H9 (cell line): ENCODE data around the gene DRGX. TPM values are rescaled to one million over a fixed set of nuclear protein-coding genes. Genes with fewer than 3 reads are reported as not detected.

Source experiments
- DNase-seq: peaks from one replicate; pipeline ENCODE4 v3.0.0-alpha.2; 2017
- H2AFZ ChIP-seq: one replicate; pipeline ENCODE4 v1.6.1; 2013; ENCODE audit warnings: mild to moderate bottlenecking, low read length, control low read depth, moderate library complexity
- H2AK5ac ChIP-seq: 2 replicates; pipeline ENCODE4 v1.6.1; 2013; ENCODE audit warnings: low read length, control low read depth, mixed read lengths; ENCODE audit not compliant: insufficient read length
- H2BK120ac ChIP-seq: one replicate; pipeline ENCODE4 v1.6.1; 2013; ENCODE audit warnings: low read depth, mild to moderate bottlenecking, low read length, control low read depth, inconsistent platforms; ENCODE audit not compliant: poor library complexity, severe bottlenecking
- H2BK12ac ChIP-seq: 2 replicates; pipeline ENCODE4 v1.6.1; 2013; ENCODE audit warnings: low read length, control low read depth, mixed read lengths, low read depth; ENCODE audit not compliant: insufficient read length
- H2BK15ac ChIP-seq: 2 replicates; pipeline ENCODE4 v1.6.1; 2013; ENCODE audit warnings: low read depth, low read length, control low read depth
- H2BK20ac ChIP-seq: one replicate; pipeline ENCODE4 v1.6.1; 2013; ENCODE audit warnings: low read depth, mild to moderate bottlenecking, low read length, control low read depth, inconsistent platforms; ENCODE audit not compliant: poor library complexity, severe bottlenecking
- H2BK5ac ChIP-seq: 2 replicates; pipeline ENCODE4 v1.6.1; 2013; ENCODE audit warnings: low read length, control low read depth, mixed read lengths; ENCODE audit not compliant: insufficient read length
- H3K14ac ChIP-seq: 2 replicates; pipeline ENCODE4 v1.6.1; 2013; ENCODE audit warnings: low read length, control low read depth; ENCODE audit not compliant: insufficient read depth
- H3K18ac ChIP-seq: 2 replicates; pipeline ENCODE4 v1.6.1; 2013; ENCODE audit warnings: low read depth, mild to moderate bottlenecking, mixed read lengths, low read length, control low read depth; ENCODE audit not compliant: insufficient read length
- H3K23ac ChIP-seq: 2 replicates; pipeline ENCODE4 v1.6.1; 2013; ENCODE audit warnings: low read length, control low read depth, mixed read lengths, low read depth; ENCODE audit not compliant: insufficient read length
- H3K23me2 ChIP-seq: 2 replicates; pipeline ENCODE4 v1.6.1; 2013; ENCODE audit warnings: low read depth, mild to moderate bottlenecking, mixed read lengths, low read length, control low read depth; ENCODE audit not compliant: insufficient read length, poor library complexity, severe bottlenecking
- H3K27ac ChIP-seq: 2 replicates; pipeline ENCODE4 v1.5.1; 2013; ENCODE audit warnings: low read length, control low read depth, mixed read lengths, low read depth; ENCODE audit not compliant: insufficient read length
- H3K27me3 ChIP-seq: 2 replicates; pipeline ENCODE4 v1.6.1; 2013; ENCODE audit warnings: low read length, control low read depth, inconsistent platforms; ENCODE audit not compliant: insufficient read depth
- H3K4ac ChIP-seq: 2 replicates; pipeline ENCODE4 v1.6.1; 2013; ENCODE audit warnings: low read depth, mild to moderate bottlenecking, control low read depth, inconsistent platforms, low read length, moderate library complexity
- H3K4me1 ChIP-seq: 2 replicates; pipeline ENCODE4 v1.6.1; 2013; ENCODE audit warnings: low read length, control low read depth, inconsistent platforms; ENCODE audit not compliant: insufficient read depth
- H3K4me2 ChIP-seq: 2 replicates; pipeline ENCODE4 v1.6.1; 2013; ENCODE audit warnings: low read length, control low read depth, mixed read lengths; ENCODE audit not compliant: insufficient read length, insufficient read depth
- H3K56ac ChIP-seq: 2 replicates; pipeline ENCODE4 v1.6.1; 2013; ENCODE audit warnings: low read depth, mild to moderate bottlenecking, mixed read lengths, low read length, control low read depth; ENCODE audit not compliant: insufficient read length
- H3K79me1 ChIP-seq: 2 replicates; pipeline ENCODE4 v1.6.1; 2013; ENCODE audit warnings: low read depth, mild to moderate bottlenecking, moderate library complexity, low read length, control low read depth, inconsistent platforms; ENCODE audit not compliant: insufficient read depth, poor library complexity, severe bottlenecking
- H3K79me2 ChIP-seq: 2 replicates; pipeline ENCODE4 v1.6.1; 2013; ENCODE audit warnings: low read length, control low read depth, inconsistent platforms; ENCODE audit not compliant: insufficient read depth
- H3K9ac ChIP-seq: 2 replicates; pipeline ENCODE4 v1.6.1; 2013; ENCODE audit warnings: low read length, control low read depth, mixed read lengths; ENCODE audit not compliant: insufficient read length; ENCODE audit errors: extremely low read depth
- H3K9me3 ChIP-seq: one replicate; pipeline ENCODE4 v1.6.1; 2013; ENCODE audit warnings: low read depth, low read length, inconsistent platforms; ENCODE audit not compliant: control insufficient read depth
- H3T11ph ChIP-seq: one replicate; pipeline ENCODE4 v1.6.1; 2013; ENCODE audit warnings: mild to moderate bottlenecking, low read length, control low read depth, inconsistent platforms
- H4K20me1 ChIP-seq: one replicate; pipeline ENCODE4 v1.6.1; 2013; ENCODE audit not compliant: control insufficient read depth, insufficient read length, insufficient read depth
- H4K5ac ChIP-seq: 2 replicates; pipeline ENCODE4 v1.6.1; 2013; ENCODE audit warnings: low read depth, mild to moderate bottlenecking, mixed read lengths, low read length, control low read depth; ENCODE audit not compliant: insufficient read length
- H4K8ac ChIP-seq: replicated peaks from 2 replicates; pipeline ENCODE4 v1.6.1; 2013; ENCODE audit warnings: low read length, control low read depth, mixed read lengths, low read depth; ENCODE audit not compliant: insufficient read length
- H4K91ac ChIP-seq: 2 replicates; pipeline ENCODE4 v1.6.1; 2013; ENCODE audit warnings: low read depth, mild to moderate bottlenecking, moderate library complexity, mixed read lengths, low read length, control low read depth; ENCODE audit not compliant: insufficient read length
- H3K27ac Mint-ChIP-seq, 3 experiments: 2 replicates in 2 of 3; 3 replicates in 1 of 3; pipeline ENCODE4 v1.8.0; 2020 to 2021; ENCODE audit warnings: mixed read lengths in 3 of 3, mild to moderate bottlenecking in 1 of 3, moderate library complexity in 1 of 3
- H3K27me3 Mint-ChIP-seq: 2 replicates; pipeline ENCODE4 v1.8.0; 2021; ENCODE audit warnings: low read depth, mild to moderate bottlenecking, moderate library complexity, mixed read lengths
- H3K36me3 Mint-ChIP-seq, 3 experiments: 2 replicates in 2 of 3; 3 replicates in 1 of 3; pipeline ENCODE4 v1.8.0; 2020 to 2021; ENCODE audit warnings: low read depth in 3 of 3, mixed read lengths in 3 of 3; ENCODE audit not compliant: insufficient read depth in 1 of 3
- H3K4me1 Mint-ChIP-seq, 2 experiments: 2 replicates each; pipeline ENCODE4 v1.8.0; 2020; ENCODE audit warnings: mixed read lengths in 2 of 2
- H3K4me3 Mint-ChIP-seq, 2 experiments: 2 replicates in 1 of 2; 3 replicates in 1 of 2; pipeline ENCODE4 v1.8.0; 2020 to 2021; ENCODE audit warnings: mild to moderate bottlenecking in 2 of 2, mixed read lengths in 2 of 2, moderate library complexity in 1 of 2
- H3K9me3 Mint-ChIP-seq, 2 experiments: 2 replicates in 1 of 2; 3 replicates in 1 of 2; pipeline ENCODE4 v1.8.0; 2020; ENCODE audit warnings: mild to moderate bottlenecking in 2 of 2, mixed read lengths in 2 of 2, moderate library complexity in 1 of 2
- WGBS: extraction: QIAGEN DNeasy Blood & Tissue Kit; methylation state at CpG from one replicate; pipeline ENCODE4 v1.1.7; 2013; ENCODE audit warnings: missing lambda C conversion rate, low lambda C conversion rate, mixed read lengths; ENCODE audit not compliant: insufficient read length; ENCODE audit errors: extremely low coverage; 5-methylcytosine and 5-hydroxymethylcytosine counted together
- long read RNA-seq: library from polyadenylated mRNA; unstranded; transcript quantifications from one replicate; pipeline ENCODE4 v2.0.0, GENCODE V29; 2020
- total RNA-seq: library from RNA; stranded (reverse); gene quantifications from 2 replicates; pipeline ENCODE4 v1.2.1, GENCODE V29; 2021
- TF ChIP-seq, protein P1 (sequence below): fragments of 200-600 bp; sonication (generic); conservative IDR thresholded peaks from 3 replicates; pipeline ENCODE4 v1.8.0; 2021; ENCODE audit warnings: antibody characterized with exemption, mild to moderate bottlenecking

Gene DRGX
- not detected in 2 replicates for total RNA-seq
- long read RNA-seq, partial matches to known transcripts: 0 of 1 reads
- long read RNA-seq, other reads (novel, unspliced or antisense): 1 of 1 reads

- no peaks in the 10 kb centered on the region for H3K4me1 ChIP-seq
- TF ChIP-seq, protein P1, sequence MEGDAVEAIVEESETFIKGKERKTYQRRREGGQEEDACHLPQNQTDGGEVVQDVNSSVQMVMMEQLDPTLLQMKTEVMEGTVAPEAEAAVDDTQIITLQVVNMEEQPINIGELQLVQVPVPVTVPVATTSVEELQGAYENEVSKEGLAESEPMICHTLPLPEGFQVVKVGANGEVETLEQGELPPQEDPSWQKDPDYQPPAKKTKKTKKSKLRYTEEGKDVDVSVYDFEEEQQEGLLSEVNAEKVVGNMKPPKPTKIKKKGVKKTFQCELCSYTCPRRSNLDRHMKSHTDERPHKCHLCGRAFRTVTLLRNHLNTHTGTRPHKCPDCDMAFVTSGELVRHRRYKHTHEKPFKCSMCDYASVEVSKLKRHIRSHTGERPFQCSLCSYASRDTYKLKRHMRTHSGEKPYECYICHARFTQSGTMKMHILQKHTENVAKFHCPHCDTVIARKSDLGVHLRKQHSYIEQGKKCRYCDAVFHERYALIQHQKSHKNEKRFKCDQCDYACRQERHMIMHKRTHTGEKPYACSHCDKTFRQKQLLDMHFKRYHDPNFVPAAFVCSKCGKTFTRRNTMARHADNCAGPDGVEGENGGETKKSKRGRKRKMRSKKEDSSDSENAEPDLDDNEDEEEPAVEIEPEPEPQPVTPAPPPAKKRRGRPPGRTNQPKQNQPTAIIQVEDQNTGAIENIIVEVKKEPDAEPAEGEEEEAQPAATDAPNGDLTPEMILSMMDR: no peak
- no peak within 1 kb of the TSS for H4K91ac ChIP-seq
- H3K9ac ChIP-seq: no peak within 1 kb of the TSS
- H2BK20ac ChIP-seq: no peak within 1 kb of the TSS
- H3K56ac ChIP-seq: no peak within 1 kb of the TSS
- no peak within 1 kb of the TSS for H2BK12ac ChIP-seq
- peak within 1 kb of the TSS; percentile 80 for H3K4me2 ChIP-seq
- no peak within 1 kb of the TSS for H2BK15ac ChIP-seq
- peaks cover 26% of the 10 kb centered on the region for H3K23me2 ChIP-seq
- no peak within 1 kb of the TSS for H2AFZ ChIP-seq
- peaks cover 0 to 3% of the 10 kb centered on the region in 2 experiments; a peak in 1 of 5 replicates for H3K9me3 Mint-ChIP-seq
- H3K27me3 ChIP-seq: peaks cover 55% of the 10 kb centered on the region
- no peak within 1 kb of the TSS for H3K14ac ChIP-seq
- H4K5ac ChIP-seq: no peak within 1 kb of the TSS
- no peak within 1 kb of the TSS for H4K8ac ChIP-seq
- no peak within 1 kb of the TSS for H3K27ac ChIP-seq
- peaks cover 98% of the 10 kb centered on the region for H3K27me3 Mint-ChIP-seq
- H3K18ac ChIP-seq: no peak within 1 kb of the TSS
- H4K20me1 ChIP-seq: no peaks in the 10 kb centered on the region
- no peaks in the 10 kb centered on the region for H3K79me2 ChIP-seq
- H3K9me3 ChIP-seq: no peaks in the 10 kb centered on the region
- no peak within 1 kb of the TSS for H3T11ph ChIP-seq
- no CpG with 5 or more reads among the region's 63 CpGs for WGBS
- no peaks in the 10 kb centered on the region; a peak in 1 of 7 replicates for H3K36me3 Mint-ChIP-seq
- no peak within 1 kb of the TSS for H3K23ac ChIP-seq
- no peak within 1 kb of the TSS for H3K27ac Mint-ChIP-seq
- H2AK5ac ChIP-seq: no peak within 1 kb of the TSS
- peaks cover 22 to 30% of the 10 kb centered on the region in 2 experiments for H3K4me1 Mint-ChIP-seq
- no peak within 1 kb of the TSS for H2BK5ac ChIP-seq
- no peaks in the 10 kb centered on the region for H3K79me1 ChIP-seq
- peak within 1 kb of the TSS; percentile 64 to 84 for H3K4me3 Mint-ChIP-seq
- no peak within 1 kb of the TSS for H3K4ac ChIP-seq
- H2BK120ac ChIP-seq: no peak within 1 kb of the TSS
- no peak for DNase-seq
Observed at GRCh38 chr10:49395741-49396665, at the start of gene DRGX. DRGX (minus strand) TSS chr10:49396089; CDS start chr10:49395440, 649 bp downstream.
